OCI-LY1 (cell line): ENCODE measurements around the gene AVPI1.

Experiments used
- CTCF ChIP-seq: fragments of 200-600 bp; sonication (generic), shearing (Covaris generic); IDR thresholded peaks from 2 replicates; pipeline ENCODE4 v1.5.1; 2017; ENCODE audit warnings: mild to moderate bottlenecking, antibody characterized with exemption, low read length, moderate library complexity, mixed read lengths
- EZH2 ChIP-seq: fragments of 200-600 bp; sonication (generic), shearing (Covaris generic); IDR thresholded peaks from 2 replicates; pipeline ENCODE4 v1.8.0; 2017; ENCODE audit warnings: borderline replicate concordance, mixed run types, mild to moderate bottlenecking, antibody characterized with exemption, low read length, moderate library complexity, mixed read lengths

GRCh38 chr10:97647556-97647955 lies 39.5 kb downstream of the AVPI1 start:
- TF ChIP-seq CTCF, result no peak
- TF ChIP-seq EZH2, result no peak
